B cell (primary cell): ENCODE measurements around the gene TBXT. TPM values are rescaled to one million over a fixed set of nuclear protein-coding genes. Genes with fewer than 3 reads are reported as not detected.

Experiments
- ATAC-seq: fragments of 200-7000 bp; cut with Tn5 transposase; one replicate; pipeline ENCODE4 v1.10.0; 2021; ENCODE audit warnings: low read depth, mild to moderate bottlenecking, moderate number of reproducible peaks, moderate library complexity
- CTCF ChIA-PET: fragments of 350-600 bp; sonication (Branson Sonifier 250); formaldehyde crosslinking; loops from one replicate; lab custom pipeline; 2021; ENCODE audit warnings: antibody characterized with exemption, inconsistent platforms; lab: Charles Lee
- POLR2A ChIA-PET: fragments of 350-600 bp; sonication (Branson Sonifier 250); formaldehyde crosslinking; loops from one replicate; lab custom pipeline; 2021; ENCODE audit warnings: antibody characterized with exemption; lab: Charles Lee
- DNase-seq: peaks from one replicate; pipeline ENCODE4 v3.0.0; 2013
- H2AFZ ChIP-seq: 2 replicates; pipeline ENCODE4 v1.6.1; 2012; ENCODE audit warnings: mild to moderate bottlenecking, low read depth, low read length; ENCODE audit not compliant: insufficient read depth, poor library complexity, severe bottlenecking
- H3K27ac ChIP-seq, 2 donors: 1 replicate in 1 of 2; 2 replicates in 1 of 2; pipeline ENCODE4 v1.5.1; 2012 to 2013; ENCODE audit warnings: low read length in 2 of 2, mild to moderate bottlenecking in 2 of 2, moderate library complexity in 1 of 2
- H3K27me3 ChIP-seq, 4 experiments: fragments of 200-600 bp in 1 of 4; sonication (generic) in 1 of 4; replicated peaks in 1 of 4; 1 replicate in 2 of 4; 2 replicates in 2 of 4; pipeline versions ENCODE4 v1.6.1 to v1.7.0; 2013 to 2016; ENCODE audit warnings: low read length in 3 of 4, mild to moderate bottlenecking in 2 of 4, mixed read lengths in 1 of 4, moderate library complexity in 1 of 4; ENCODE audit not compliant: insufficient read depth in 4 of 4, control insufficient read depth in 3 of 4; ENCODE audit errors: control extremely low read depth in 1 of 4
- H3K36me3 ChIP-seq, 2 experiments: replicated peaks in 1 of 2; 1 replicate in 1 of 2; 2 replicates in 1 of 2; pipeline versions ENCODE4 v1.6.1 to v1.7.1; 2013; ENCODE audit warnings: low read length in 1 of 2; ENCODE audit not compliant: insufficient read depth in 2 of 2, control insufficient read depth in 1 of 2; ENCODE audit errors: control extremely low read depth in 1 of 2, extremely low read depth in 1 of 2
- H3K4me1 ChIP-seq, 2 donors: fragments of 200-600 bp in 1 of 2; sonication (generic) in 1 of 2; 1 replicate in 1 of 2; 2 replicates in 1 of 2; pipeline versions ENCODE4 v1.5.1 to v1.6.1; 2013 to 2017; ENCODE audit warnings: low read length in 2 of 2; ENCODE audit not compliant: control insufficient read depth in 2 of 2, insufficient read depth in 2 of 2
- H3K4me2 ChIP-seq: replicated peaks from 2 replicates; pipeline ENCODE3; 2012; ENCODE audit warnings: mild to moderate bottlenecking, low read depth, low read length; ENCODE audit not compliant: poor library complexity, severe bottlenecking
- H3K4me3 ChIP-seq, 5 experiments: fragments of 200-600 bp in 1 of 5; sonication (generic) in 1 of 5; 1 replicate in 3 of 5; 2 replicates in 2 of 5; pipeline versions ENCODE4 v1.5.1 to v1.7.0; 2011 to 2016; ENCODE audit warnings: low read length in 4 of 5, mild to moderate bottlenecking in 4 of 5, low read depth in 2 of 5, control low read depth in 1 of 5, moderate library complexity in 1 of 5; ENCODE audit not compliant: insufficient read depth in 1 of 5; ENCODE audit errors: control extremely low read depth in 1 of 5, extremely low read depth in 1 of 5
- H3K79me2 ChIP-seq: fragments of 200-600 bp; sonication (generic); one replicate; pipeline ENCODE4 v1.6.0; 2016; ENCODE audit warnings: low read length; ENCODE audit not compliant: control insufficient read depth, insufficient read depth
- H3K9ac ChIP-seq: fragments of 200-600 bp; sonication (generic); 2 replicates; pipeline ENCODE4 v1.6.1; 2017; ENCODE audit warnings: mild to moderate bottlenecking, low read length, moderate library complexity
- H3K9me3 ChIP-seq, 3 donors: one replicate each; pipeline versions ENCODE4 v1.6.1 to v1.7.1; 2013; ENCODE audit warnings: low read length in 2 of 3; ENCODE audit not compliant: control insufficient read depth in 2 of 3, insufficient read depth in 1 of 3; ENCODE audit errors: control extremely low read depth in 1 of 3
- H4K20me1 ChIP-seq: 2 replicates; pipeline ENCODE4 v1.6.0; 2012; ENCODE audit warnings: mild to moderate bottlenecking, low read length; ENCODE audit not compliant: insufficient read depth, control insufficient read depth, poor library complexity, severe bottlenecking
- H3K27ac Mint-ChIP-seq: one replicate; pipeline ENCODE4 v1.8.0; 2021; ENCODE audit warnings: mixed read lengths
- H3K27me3 Mint-ChIP-seq: one replicate; pipeline ENCODE4 v1.8.0; 2021; ENCODE audit warnings: mixed read lengths
- H3K4me1 Mint-ChIP-seq: one replicate; pipeline ENCODE4 v1.8.0; 2021; ENCODE audit warnings: mixed read lengths
- H3K4me3 Mint-ChIP-seq: one replicate; pipeline ENCODE4 v1.8.0; 2021; ENCODE audit warnings: mixed read lengths
- H3K9me3 Mint-ChIP-seq: one replicate; pipeline ENCODE4 v1.8.0; 2022; ENCODE audit warnings: mixed read lengths; ENCODE audit not compliant: insufficient read depth
- EZH2 ChIP-seq: IDR thresholded peaks from 2 replicates; pipeline ENCODE4 v1.6.1; 2012; ENCODE audit warnings: borderline replicate concordance, low read depth, mild to moderate bottlenecking, moderate library complexity, low read length; ENCODE audit not compliant: insufficient read depth, poor library complexity, severe bottlenecking
- WGBS: methylation state at CpG from one replicate; pipeline ENCODE4 v1.1.5; 2013; ENCODE audit warnings: missing lambda C conversion rate; ENCODE audit not compliant: insufficient coverage; 5-methylcytosine and 5-hydroxymethylcytosine counted together
- intact Hi-C: fragments of 100-400 bp; cut with micrococcal nuclease; formaldehyde crosslinking; loops from one replicate; pipeline ENCODE4 v1.10.0; 2022
- polyA plus RNA-seq: library from polyadenylated mRNA; depleted of rRNA; stranded (reverse); fragments of >200 nt; gene quantifications from 2 replicates; pipeline ENCODE4 v1.2.3, GENCODE V29; 2012
- total RNA-seq, 2 donors: library from RNA; stranded (reverse); fragments of 120-200 nt in 1 of 2; gene quantifications; 1 replicate in 1 of 2; 2 replicates in 1 of 2; pipeline versions ENCODE4 v1.2.3 to v1.2.4, GENCODE V29; 2013 to 2022
- TF ChIP-seq, protein P1 (sequence below): fragments of 200-600 bp; IDR thresholded peaks from one replicate; pipeline ENCODE4 v1.8.0; 2022; ENCODE audit warnings: antibody characterized with exemption, mild to moderate bottlenecking

The TBXT gene
- total and polyA plus RNA-seq, 2 donors (not counting 1 experiment from before 2014, with no cell fraction given) = 0.63 TPM; not detected in 1

GRCh38 chr6:166157930-166158617, 9.6 kb downstream of the TBXT start:
- H3K4me1 ChIP-seq = peaks cover 0 to 6% of the 10 kb centered on the region in 2 donors

DNA sequence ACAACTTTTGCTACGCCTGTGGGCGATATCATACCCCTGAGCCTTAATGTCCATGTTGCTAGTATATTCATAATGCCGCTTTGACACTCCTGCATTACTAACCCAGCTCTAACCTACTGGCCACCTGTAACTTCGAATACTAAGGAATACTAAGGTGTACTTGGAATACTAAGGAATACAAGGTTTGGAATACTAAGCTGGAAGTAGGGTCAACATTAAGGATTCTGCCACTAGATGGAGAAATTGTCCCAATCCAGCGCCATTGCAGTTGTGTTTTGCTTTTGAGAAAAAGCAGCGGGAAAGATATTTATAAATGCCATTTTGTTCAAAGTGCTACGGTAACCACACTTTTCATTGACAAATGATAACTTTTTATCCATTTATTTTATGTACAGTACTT, 10.7 kb downstream of the TBXT start:
- H3K27ac Mint-ChIP-seq = no peak overlapping the region
- peaks cover 0 to 7% (median 0%) of the 10 kb centered on the region in 3 donors for H3K9me3 ChIP-seq
- ChIA-PET POLR2A (no interaction called here), CTCF (interaction anchor here (1.8 kb wide), 1 partner anchor 244 kb away, joined by 4 read pairs; no protein-coding TSS in a partner anchor)
- no peak overlapping the region for H2AFZ ChIP-seq
- ATAC-seq (no peak), DNase-seq (no peak)
- WGBS = no CpG with 5 or more reads among the region's 7 CpGs
- H3K4me3 ChIP-seq = no peak overlapping the region
- no peak overlapping the region for H3K9ac ChIP-seq
- peaks cover 9% of the 10 kb centered on the region for H3K4me1 Mint-ChIP-seq
- peaks cover 0 to 14% (median 3%) of the 10 kb centered on the region in 4 experiments for H3K27me3 ChIP-seq
- H3K36me3 ChIP-seq = no peaks in the 10 kb centered on the region
- TF ChIP-seq, protein P1, sequence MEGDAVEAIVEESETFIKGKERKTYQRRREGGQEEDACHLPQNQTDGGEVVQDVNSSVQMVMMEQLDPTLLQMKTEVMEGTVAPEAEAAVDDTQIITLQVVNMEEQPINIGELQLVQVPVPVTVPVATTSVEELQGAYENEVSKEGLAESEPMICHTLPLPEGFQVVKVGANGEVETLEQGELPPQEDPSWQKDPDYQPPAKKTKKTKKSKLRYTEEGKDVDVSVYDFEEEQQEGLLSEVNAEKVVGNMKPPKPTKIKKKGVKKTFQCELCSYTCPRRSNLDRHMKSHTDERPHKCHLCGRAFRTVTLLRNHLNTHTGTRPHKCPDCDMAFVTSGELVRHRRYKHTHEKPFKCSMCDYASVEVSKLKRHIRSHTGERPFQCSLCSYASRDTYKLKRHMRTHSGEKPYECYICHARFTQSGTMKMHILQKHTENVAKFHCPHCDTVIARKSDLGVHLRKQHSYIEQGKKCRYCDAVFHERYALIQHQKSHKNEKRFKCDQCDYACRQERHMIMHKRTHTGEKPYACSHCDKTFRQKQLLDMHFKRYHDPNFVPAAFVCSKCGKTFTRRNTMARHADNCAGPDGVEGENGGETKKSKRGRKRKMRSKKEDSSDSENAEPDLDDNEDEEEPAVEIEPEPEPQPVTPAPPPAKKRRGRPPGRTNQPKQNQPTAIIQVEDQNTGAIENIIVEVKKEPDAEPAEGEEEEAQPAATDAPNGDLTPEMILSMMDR = no peak
- TF ChIP-seq EZH2 = no peak
- H3K27me3 Mint-ChIP-seq = peaks cover 18% of the 10 kb centered on the region
- no peaks in the 10 kb centered on the region for H3K9me3 Mint-ChIP-seq
- no peaks in the 10 kb centered on the region for H3K79me2 ChIP-seq
- H3K4me3 Mint-ChIP-seq = no peak overlapping the region
- no peak overlapping the region for H3K4me2 ChIP-seq
- no peaks in the 10 kb centered on the region for H3K4me1 ChIP-seq
- H4K20me1 ChIP-seq = no peaks in the 10 kb centered on the region
- intact Hi-C loops = no loop called here
- no peak overlapping the region for H3K27ac ChIP-seq

More at GRCh38 chr6:166157930-166158617, 9.6 kb downstream of the TBXT start:
- Histone ChIP-seq H3K9me3 (peaks cover 0 to 7% (median 0%) of the 10 kb centered on the region in 3 donors), H3K79me2 (no peaks in the 10 kb centered on the region), H3K27ac (no peak overlapping the region), H3K4me2 (no peak overlapping the region), H3K27me3 (peaks cover 0 to 17% (median 4%) of the 10 kb centered on the region in 4 experiments), H3K9ac (no peak overlapping the region), H2AFZ (no peak overlapping the region), H4K20me1 (no peaks in the 10 kb centered on the region), H3K36me3 (no peaks in the 10 kb centered on the region), H3K4me3 (no peak overlapping the region)
- no peak for DNase-seq
- Mint-ChIP-seq H3K4me3 (no peak overlapping the region), H3K9me3 (no peaks in the 10 kb centered on the region), H3K4me1 (peaks cover 11% of the 10 kb centered on the region), H3K27ac (peak overlapping the region; percentile 24), H3K27me3 (peaks cover 22% of the 10 kb centered on the region)
- WGBS = 87% methylated on average over 24 of the region's 28 CpGs
- CTCF ChIA-PET = interaction anchor here (1.8 kb wide), 1 partner anchor 243 kb away, joined by 4 read pairs; no protein-coding TSS in a partner anchor
- ATAC-seq = peak; percentile 39
- no peak for TF ChIP-seq EZH2
- TF ChIP-seq, protein P1 = no peak
- intact Hi-C loops = no loop called here
- POLR2A ChIA-PET = no interaction called here
